NK-92 (cell line): Measurements from ENCODE around the gene TNRC6B.
"Not testable (repeated sequence)": the region's sequence is repeated elsewhere in the genome, so short reads cannot be mapped to it uniquely, and the experiment has no call there.

Experiments
- DNase-seq: peaks from one replicate; lab custom pipeline; 2025; ENCODE audit not compliant: unreplicated experiment; lab: John Stamatoyannopoulos, UW

Gene TNRC6B

GRCh38 chr22:40183029-40183581 is 5.4 kb downstream of the TNRC6B start:
- no peak for DNase-seq

DNA sequence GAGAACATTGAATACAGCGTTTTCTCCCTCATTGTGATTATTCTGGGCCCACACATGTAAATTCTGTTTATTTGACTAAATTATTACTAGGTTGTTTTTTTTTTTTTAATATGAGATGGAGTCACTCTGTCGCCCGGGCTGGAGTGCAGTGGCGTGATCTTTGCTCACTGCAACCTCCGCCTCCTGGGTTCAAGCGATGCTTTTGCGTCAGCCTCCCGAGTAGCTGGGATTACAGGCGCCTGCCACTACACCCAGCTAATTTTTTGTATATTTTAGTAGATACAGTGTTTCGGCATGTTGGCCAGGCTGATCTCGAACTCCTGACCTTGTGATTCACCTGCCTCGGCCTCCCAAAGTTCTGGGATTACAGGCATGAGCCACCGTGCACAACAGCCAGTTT is 5.9 kb downstream of the TNRC6B start:
- not testable (repeated sequence) for DNase-seq

- DNase-seq, result no peak
Observed at GRCh38 chr22:40187389-40187788, 9.7 kb downstream of the TNRC6B start.

- no peak for DNase-seq
Observed at GRCh38 chr22:40189997-40190396, 12.3 kb downstream of the TNRC6B start.

DNA sequence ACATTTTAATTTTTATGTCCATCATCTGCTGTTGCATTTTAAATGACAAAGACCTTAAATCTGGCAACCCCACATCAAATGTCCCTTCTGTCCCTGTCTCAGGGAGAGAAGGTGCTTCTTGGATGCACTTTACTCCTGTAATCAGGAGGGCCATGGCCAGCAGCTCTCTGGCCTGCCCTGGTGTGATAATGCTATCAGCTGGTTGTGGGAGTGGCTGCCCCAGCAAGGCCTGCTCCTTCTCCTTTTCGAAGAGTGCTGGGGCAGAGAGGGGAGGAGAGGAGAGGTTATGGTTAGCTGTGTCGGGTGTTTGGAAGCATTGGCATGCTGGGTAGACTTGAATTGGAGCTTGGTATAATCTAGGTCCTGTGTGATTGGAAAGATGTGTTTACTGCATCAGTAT is 12.8 kb downstream of the TNRC6B start:
- no peak for DNase-seq

GRCh38 chr22:40193429-40194421 is 16.0 kb downstream of the TNRC6B start:
- DNase-seq, result no peak

DNA sequence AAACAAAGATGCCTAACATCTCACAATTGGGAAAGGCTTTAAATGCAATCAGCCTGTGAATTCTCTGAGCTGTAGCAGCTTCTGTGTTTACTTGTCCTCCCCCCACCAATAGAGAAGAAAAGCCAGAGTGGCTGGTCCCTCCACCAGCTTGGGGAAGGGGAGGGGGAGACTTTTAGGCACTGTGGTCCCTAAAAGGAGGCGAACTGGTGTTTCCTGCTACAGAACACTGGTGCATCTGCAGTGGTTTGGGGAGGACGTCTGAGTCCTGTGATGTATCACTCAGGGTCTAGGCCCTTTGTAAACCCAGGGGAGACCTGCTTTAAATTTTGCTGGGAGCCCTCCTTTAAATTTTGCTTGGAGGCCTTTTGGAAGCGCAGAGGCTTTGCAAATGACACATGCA is 16.9 kb downstream of the TNRC6B start:
- no peak for DNase-seq

DNA sequence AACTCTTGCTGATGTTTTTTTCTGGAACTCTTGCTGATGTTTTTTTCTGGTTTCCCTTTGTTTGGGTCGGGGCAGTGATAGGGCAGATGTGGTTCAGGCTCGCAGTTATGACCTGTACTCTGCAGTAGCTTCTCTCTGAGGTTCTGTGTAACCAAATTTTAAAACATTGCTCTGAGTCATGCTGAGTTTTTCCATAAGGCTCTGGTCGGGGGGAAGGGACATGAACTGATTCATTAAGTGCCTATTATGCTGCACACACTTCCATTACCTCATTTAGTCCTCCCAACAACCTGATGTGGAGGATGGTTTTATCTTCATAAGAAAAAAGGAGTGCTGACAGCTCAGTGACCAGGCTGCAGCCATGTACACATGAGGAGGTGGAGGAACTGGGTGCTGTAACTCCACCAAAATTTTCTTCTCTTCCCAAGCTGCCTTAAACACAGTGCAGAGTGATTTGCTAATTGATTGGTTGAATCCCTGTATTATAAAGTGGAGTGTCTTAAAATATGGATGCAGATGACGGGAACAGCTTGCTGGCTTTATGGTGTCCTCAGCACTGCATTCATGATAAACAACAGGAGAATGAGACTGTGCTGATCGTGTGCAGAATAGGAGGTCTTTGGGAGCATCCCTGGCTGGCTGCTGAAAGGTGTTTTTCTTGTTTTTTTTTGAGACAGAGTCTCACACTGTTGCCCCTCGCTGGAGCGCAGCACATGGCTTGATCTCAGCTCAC is 19.1 kb downstream of the TNRC6B start:
- DNase-seq, result no peak

DNA sequence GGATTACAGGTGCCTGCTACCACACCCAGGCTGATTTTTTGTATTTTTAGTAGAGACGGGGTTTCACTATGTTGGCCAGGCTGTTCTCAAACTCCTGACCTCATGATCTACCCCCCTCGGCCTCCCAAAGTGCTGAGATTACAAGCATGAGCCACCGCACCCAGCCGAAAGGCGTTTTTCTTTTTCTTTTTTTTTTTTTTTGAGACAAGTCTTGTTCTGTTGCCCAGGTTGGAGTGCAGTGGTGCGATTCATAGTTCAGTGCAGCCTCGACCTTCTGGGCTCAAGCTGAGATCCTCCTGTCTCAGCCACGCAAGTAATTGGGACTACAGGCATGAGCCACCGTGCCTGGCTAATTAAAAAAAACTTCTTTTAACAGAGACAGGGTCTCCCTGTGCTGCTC is 19.7 kb downstream of the TNRC6B start:
- DNase-seq, result not testable (repeated sequence)

DNA sequence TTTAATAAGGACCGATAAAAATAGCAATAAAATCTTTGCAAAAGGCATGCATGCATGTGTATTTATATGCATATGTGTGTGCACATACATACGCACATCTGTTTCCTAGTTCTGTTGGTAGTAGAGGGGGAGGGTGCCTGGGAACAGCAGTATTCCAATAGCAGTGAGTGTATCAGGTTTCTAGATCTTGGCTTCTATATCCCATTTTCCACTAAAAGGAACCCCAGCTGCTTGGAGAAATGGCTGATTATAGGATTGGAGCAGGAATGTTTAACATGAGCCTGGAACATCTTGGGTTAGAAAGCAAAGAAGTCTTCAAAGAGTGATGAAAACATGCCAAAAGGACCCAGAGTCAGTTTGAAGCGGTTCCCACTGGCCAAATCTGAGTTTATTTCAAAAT is 21.0 kb downstream of the TNRC6B start:
- no peak for DNase-seq

DNA sequence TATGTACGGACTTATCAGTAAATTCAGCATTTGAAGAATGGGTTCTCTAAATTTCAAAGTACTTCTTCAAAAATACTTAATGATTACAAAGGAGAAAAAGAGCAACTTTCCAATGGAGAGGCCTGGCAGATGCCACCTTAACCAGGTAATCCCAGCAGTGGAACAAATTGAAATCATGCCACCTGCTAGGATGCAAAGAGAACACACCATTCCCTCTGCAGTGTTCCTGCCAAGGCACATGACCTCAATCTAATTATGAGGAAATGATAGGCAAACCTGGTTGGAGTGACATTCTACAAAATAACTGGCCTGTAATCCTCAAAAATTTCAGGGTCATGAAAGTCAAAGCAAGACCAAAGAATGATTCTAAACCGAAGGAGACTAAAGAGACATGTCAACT is 21.5 kb downstream of the TNRC6B start:
- DNase-seq, result no peak

GRCh38 chr22:40199852-40200251 is 22.1 kb downstream of the TNRC6B start:
- no peak for DNase-seq

DNA sequence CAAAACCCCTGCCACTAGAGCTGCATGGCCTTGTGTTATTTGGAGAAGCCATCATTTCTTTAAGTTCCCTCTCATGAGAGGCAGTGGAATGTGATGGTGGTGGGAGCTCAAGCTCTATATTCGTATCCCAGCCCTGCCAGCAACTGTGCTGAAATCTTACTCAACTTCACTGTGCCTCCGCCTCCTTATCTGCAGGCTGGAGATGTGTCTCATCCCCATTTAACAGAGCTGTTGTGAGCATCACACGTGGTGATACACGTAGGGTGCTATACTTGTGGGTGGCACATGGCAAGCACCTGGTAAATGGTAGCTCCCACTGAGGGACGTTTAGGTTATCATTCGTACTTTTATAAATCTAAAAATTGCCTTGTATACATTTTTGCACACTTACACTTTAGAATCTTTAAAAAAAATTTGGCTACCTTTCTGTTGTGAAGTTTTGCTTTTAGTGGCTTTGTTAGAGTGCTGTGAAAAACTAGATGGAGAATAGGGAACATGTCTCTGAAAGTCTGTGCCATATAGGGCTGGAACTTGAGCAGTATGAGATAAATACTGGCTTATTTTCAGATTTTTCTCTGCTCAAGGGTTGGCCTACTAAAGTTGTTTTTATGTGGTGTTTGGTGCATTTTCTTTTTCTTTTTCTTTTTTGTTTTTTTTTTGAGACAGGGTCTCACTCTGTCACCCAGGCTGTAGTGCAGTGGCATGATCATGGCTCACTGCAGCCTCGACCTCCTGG is 23.2 kb downstream of the TNRC6B start:
- no peak for DNase-seq

DNA sequence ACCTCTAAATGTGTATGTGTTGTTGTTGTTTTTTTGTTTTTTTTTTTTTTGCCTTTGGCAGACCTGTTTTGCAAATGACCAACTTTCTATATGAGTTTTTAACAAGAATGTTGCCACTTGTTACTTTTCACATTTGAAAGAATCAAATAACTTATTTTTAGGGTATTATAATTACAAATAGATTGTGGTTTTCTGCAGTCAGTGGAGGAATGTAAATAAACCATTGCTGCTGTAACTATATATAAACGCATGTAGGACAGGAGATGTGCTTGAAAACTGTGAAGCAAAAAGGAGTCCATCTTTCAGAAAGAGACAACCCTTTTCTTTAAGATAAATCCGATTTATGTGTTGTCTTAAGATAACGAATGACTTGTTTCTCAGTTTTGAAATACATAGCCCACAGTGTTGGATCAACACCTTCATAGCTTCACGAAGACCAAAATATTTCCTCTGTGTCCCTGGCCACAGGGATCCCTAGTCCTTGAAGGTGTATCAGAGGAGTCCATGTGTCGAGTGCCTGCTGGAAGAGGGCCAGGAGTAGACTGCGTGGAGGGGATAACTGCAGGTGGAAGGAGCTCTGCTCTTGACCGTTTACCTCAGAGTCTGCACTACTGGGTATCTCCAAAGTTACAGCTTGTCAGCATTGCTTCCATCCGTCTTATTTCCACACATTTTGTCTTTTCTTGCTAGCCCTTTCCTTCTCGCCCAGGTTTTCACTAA is 24.7 kb downstream of the TNRC6B start:
- DNase-seq, result no peak

DNA sequence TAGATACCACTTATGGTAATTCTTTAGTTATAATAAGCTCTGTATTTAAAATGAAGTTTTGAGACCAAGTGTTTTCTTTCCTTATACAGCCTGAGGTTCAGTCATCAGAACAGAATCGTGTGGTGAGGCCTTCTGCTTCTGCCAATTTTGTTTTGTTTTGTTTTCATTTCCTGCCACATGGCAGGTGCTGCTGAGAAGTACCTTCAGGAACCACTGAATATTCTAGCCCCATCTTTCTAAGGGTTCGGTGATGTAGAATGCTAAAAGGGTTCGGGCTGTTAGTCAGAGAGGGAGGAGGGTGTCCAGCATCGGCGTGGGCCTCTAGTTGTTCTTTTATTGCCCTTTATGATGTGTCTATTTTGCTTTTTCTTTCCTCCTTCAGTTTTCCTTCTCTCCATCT is 25.8 kb downstream of the TNRC6B start:
- no peak for DNase-seq

GRCh38 chr22:40204321-40205116 is 26.8 kb downstream of the TNRC6B start:
- no peak for DNase-seq

- DNase-seq, result no peak
Observed at GRCh38 chr22:40206561-40206960, 28.8 kb downstream of the TNRC6B start.

- no peak for DNase-seq
Observed at GRCh38 chr22:40210818-40211217, 33.1 kb downstream of the TNRC6B start.

DNA sequence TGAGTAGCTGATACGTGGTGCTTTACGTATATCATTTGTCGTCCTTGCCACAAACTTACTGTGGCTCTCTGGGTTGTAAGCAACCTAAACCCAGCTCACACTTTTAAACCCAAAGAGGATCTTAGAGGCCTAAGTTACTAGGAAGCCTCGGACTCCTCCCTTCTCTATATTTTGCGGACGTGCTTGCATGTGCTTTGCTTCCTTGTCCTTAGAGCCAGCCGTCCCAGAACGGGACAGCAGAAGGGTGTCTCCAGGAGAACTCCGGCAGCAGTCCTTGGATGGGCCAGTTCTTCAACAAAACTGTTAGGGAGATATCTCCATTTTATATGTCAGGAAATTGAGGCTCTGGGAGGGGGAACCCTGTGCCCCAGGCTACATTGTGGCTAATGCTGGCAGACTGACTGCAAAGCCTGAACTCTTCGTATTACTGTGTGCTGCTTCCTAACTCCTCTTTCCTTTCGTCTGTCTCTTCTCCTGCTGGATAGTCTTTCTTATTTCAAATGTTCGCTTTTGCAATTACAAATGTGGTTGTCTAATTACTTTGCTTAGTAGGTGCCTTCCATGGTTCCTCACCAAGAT is 33.8 kb downstream of the TNRC6B start:
- DNase-seq, result no peak
